HCT116 (cell line): Measurements from ENCODE around the gene PPP2R2D.

Source experiments
- SRF ChIP-seq: IDR thresholded peaks from 2 replicates; pipeline ENCODE4 v1.6.1; 2012; ENCODE audit warnings: low read depth
- TF ChIP-seq, protein P1 (sequence below): IDR thresholded peaks from 2 replicates; pipeline ENCODE4 v1.6.1; 2012; ENCODE audit warnings: low read depth

DNA sequence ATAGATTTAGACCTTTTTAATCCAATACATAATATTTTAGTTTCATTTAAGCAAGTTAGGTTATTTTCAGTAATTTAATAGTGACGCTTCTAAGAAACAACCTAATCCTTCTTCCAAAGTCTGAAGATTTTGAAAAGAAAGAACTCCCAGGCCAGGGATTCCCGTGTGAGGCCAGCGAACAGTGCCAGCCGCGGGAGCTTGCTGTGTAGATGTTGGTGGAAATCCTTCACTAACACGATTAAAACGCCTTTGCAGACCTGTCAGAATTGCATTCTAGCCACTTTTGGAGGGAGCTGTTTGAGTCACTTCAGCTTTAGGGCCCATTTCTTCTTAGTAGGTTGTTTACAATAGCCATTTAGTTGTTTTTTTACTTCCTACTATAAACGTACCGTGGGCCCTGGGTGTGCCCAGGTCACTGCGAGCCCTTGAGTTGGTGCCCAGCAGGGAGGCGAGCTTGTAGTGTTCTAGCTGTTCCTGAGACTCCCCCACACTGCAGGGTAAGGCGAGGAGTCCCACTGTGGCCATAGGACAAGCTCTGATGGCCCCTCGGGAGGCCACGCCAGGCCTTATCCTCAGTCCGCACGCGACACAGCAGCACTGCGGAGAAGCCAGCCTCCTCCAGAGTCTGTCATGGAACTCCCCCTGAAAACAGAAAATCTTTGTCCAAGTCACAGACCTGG, 32.3 kb downstream of the PPP2R2D start:
- TF ChIP-seq SRF, result no peak
- TF ChIP-seq, protein P1, sequence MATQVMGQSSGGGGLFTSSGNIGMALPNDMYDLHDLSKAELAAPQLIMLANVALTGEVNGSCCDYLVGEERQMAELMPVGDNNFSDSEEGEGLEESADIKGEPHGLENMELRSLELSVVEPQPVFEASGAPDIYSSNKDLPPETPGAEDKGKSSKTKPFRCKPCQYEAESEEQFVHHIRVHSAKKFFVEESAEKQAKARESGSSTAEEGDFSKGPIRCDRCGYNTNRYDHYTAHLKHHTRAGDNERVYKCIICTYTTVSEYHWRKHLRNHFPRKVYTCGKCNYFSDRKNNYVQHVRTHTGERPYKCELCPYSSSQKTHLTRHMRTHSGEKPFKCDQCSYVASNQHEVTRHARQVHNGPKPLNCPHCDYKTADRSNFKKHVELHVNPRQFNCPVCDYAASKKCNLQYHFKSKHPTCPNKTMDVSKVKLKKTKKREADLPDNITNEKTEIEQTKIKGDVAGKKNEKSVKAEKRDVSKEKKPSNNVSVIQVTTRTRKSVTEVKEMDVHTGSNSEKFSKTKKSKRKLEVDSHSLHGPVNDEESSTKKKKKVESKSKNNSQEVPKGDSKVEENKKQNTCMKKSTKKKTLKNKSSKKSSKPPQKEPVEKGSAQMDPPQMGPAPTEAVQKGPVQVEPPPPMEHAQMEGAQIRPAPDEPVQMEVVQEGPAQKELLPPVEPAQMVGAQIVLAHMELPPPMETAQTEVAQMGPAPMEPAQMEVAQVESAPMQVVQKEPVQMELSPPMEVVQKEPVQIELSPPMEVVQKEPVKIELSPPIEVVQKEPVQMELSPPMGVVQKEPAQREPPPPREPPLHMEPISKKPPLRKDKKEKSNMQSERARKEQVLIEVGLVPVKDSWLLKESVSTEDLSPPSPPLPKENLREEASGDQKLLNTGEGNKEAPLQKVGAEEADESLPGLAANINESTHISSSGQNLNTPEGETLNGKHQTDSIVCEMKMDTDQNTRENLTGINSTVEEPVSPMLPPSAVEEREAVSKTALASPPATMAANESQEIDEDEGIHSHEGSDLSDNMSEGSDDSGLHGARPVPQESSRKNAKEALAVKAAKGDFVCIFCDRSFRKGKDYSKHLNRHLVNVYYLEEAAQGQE, result no peak
